T-cell (primary cell): ENCODE data around the gene CHTOP. TPM values are rescaled to one million over a fixed set of nuclear protein-coding genes. Genes with fewer than 3 reads are reported as not detected.

Experiments used
- ATAC-seq, 4 experiments: fragments of 200-7000 bp in 3 of 4; fragments of 150-1000 bp in 1 of 4; cut with Tn5 transposase; replicated peaks in 1 of 4; 1 replicate in 3 of 4; 2 replicates in 1 of 4; pipeline ENCODE4 v1.10.0; 2021; ENCODE audit warnings: moderate library complexity in 3 of 4, mild to moderate bottlenecking in 2 of 4, moderate number of reproducible peaks in 1 of 4
- CTCF ChIA-PET, 2 donors: fragments of 300-600 bp; sonication (Branson Sonifier 250); formaldehyde crosslinking; loops; one replicate each; lab custom pipeline; 2022; ENCODE audit warnings: antibody characterized with exemption in 2 of 2; lab: Charles Lee
- POLR2A ChIA-PET, 2 donors: fragments of 300-600 bp; sonication (Branson Sonifier 250); formaldehyde crosslinking; loops; one replicate each; lab custom pipeline; 2022; ENCODE audit warnings: antibody characterized with exemption in 2 of 2; lab: Charles Lee
- DNase-seq, 35 experiments: peaks; one replicate each; pipeline versions ENCODE4 v3.0.0 to v3.0.0-alpha.2; 2013 to 2023
- H3K27ac ChIP-seq: one replicate; pipeline ENCODE4 v1.5.1; 2013; ENCODE audit warnings: low read length
- H3K27me3 ChIP-seq, 2 experiments: replicated peaks in 1 of 2; 1 replicate in 1 of 2; 2 replicates in 1 of 2; pipeline versions ENCODE4 v1.6.1 to v1.7.0; 2013; ENCODE audit warnings: low read length in 1 of 2, mixed read lengths in 1 of 2; ENCODE audit not compliant: control insufficient read depth in 2 of 2, insufficient read depth in 2 of 2; ENCODE audit errors: extremely low read depth in 1 of 2
- H3K36me3 ChIP-seq, 2 donors: 1 replicate in 1 of 2; 2 replicates in 1 of 2; pipeline versions ENCODE4 v1.6.1 to v1.7.0; 2013; ENCODE audit warnings: low read length in 1 of 2; ENCODE audit not compliant: control insufficient read depth in 2 of 2, insufficient read depth in 1 of 2; ENCODE audit errors: extremely low read depth in 1 of 2
- H3K4me1 ChIP-seq, 2 experiments: 1 replicate in 1 of 2; 2 replicates in 1 of 2; pipeline versions ENCODE4 v1.6.1 to v1.7.0; 2013; ENCODE audit warnings: low read length in 2 of 2, mixed read lengths in 1 of 2; ENCODE audit not compliant: insufficient read depth in 2 of 2, control insufficient read depth in 1 of 2; ENCODE audit errors: extremely low read depth in 1 of 2
- H3K4me3 ChIP-seq, 2 donors: 1 replicate in 1 of 2; 2 replicates in 1 of 2; pipeline versions ENCODE4 v1.5.1 to v1.7.0; 2013; ENCODE audit warnings: mild to moderate bottlenecking in 2 of 2, low read length in 1 of 2, moderate library complexity in 1 of 2; ENCODE audit not compliant: control insufficient read depth in 1 of 2; ENCODE audit errors: extremely low read depth in 1 of 2
- H3K9me3 ChIP-seq: 2 replicates; pipeline ENCODE4 v1.7.0; 2013
- H3K27ac Mint-ChIP-seq, 2 donors: one replicate each; pipeline ENCODE4 v1.8.0; 2020 to 2021; ENCODE audit warnings: mild to moderate bottlenecking in 2 of 2, mixed read lengths in 2 of 2
- H3K27me3 Mint-ChIP-seq, 2 donors: one replicate each; pipeline ENCODE4 v1.8.0; 2021 to 2022; ENCODE audit warnings: mixed read lengths in 2 of 2
- H3K36me3 Mint-ChIP-seq: one replicate; pipeline ENCODE4 v1.8.0; 2021; ENCODE audit warnings: mixed read lengths
- H3K4me1 Mint-ChIP-seq, 3 donors: one replicate each; pipeline ENCODE4 v1.8.0; 2020 to 2022; ENCODE audit warnings: mixed read lengths in 3 of 3, mild to moderate bottlenecking in 1 of 3
- H3K4me3 Mint-ChIP-seq, 3 donors: one replicate each; pipeline ENCODE4 v1.8.0; 2020 to 2022; ENCODE audit warnings: mild to moderate bottlenecking in 3 of 3, mixed read lengths in 3 of 3, moderate library complexity in 3 of 3
- H3K9me3 Mint-ChIP-seq, 3 donors: one replicate each; pipeline ENCODE4 v1.8.0; 2020 to 2022; ENCODE audit warnings: mixed read lengths in 3 of 3
- WGBS: methylation state at CpG from one replicate; pipeline ENCODE4 v1.1.5; 2013; ENCODE audit warnings: missing lambda C conversion rate; ENCODE audit not compliant: insufficient coverage; 5-methylcytosine and 5-hydroxymethylcytosine counted together
- total RNA-seq, 35 experiments: library from RNA in 6 of 35; stranded (reverse) in 6 of 35; fragments of 120-200 nt in 1 of 35; gene quantifications; one replicate each; pipeline versions ENCODE4 v1.2.1 to v1.2.4 and lab custom pipeline; 2013 to 2026

The CHTOP gene
- total RNA-seq, 5 donors from 2014 or later (not counting 1 experiment from before 2014, with no cell fraction given) = 76.7 to 131 (median 130) TPM

DNA sequence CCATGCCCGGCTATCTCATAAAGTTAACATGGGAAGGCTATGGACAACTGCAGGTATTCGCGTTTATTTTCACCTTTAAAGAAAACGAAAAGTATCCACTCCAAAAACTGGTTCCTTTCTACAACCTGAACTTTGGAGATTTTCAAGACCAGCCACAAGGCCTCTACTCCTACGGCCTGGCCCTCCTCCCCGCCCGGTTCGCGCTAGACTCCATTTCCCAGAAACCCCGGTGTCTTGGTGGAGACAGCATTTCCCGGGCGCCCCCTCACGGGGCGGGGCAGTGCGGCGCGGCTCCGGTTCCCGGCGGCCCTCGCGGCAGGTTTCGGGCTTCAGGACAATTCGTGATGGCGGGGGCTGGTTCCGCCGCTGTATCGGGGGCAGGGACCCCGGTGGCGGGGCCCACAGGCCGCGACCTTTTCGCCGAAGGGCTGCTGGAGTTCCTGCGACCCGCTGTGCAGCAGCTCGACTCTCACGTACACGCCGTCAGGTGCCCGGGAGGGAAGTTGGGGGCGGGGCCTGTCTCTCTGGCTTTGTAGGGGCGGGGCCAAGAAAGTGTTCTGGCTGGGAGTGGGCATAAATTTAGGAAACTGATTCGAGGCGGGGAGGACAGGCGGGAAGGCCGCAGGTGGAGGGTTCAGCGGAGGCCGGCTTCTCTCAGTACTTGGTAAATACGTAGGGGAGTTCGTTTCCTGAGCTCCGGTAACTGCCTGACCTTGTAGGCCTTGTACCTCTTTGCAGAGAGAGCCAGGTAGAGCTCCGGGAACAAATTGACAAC lies 24.7 kb downstream of the CHTOP start, which contains the start of gene SNAPIN:
SNAPIN (plus strand) TSS at position 304 of the 775 bp plus-strand sequence; CDS start at position 345, 41 bp downstream.
- WGBS = under 1% methylated on average over 49 of the region's 53 CpGs
- Histone ChIP-seq H3K27ac (peak within 1 kb of the TSS; percentile 61), H3K4me1 (peaks cover 5 to 22% of the 10 kb centered on the region in 2 experiments), H3K9me3 (no peaks in the 10 kb centered on the region), H3K36me3 (peaks cover 14 to 31% of the 10 kb centered on the region in 2 donors), H3K27me3 (no peaks in the 10 kb centered on the region), H3K4me3 (peak within 1 kb of the TSS; percentile 79 to 80)
- peak; percentile 95 to 99 (median 98) for ATAC-seq
- peak within 1 kb of the TSS; percentile 93 to 94 for H3K27ac Mint-ChIP-seq
- CTCF ChIA-PET = interaction anchor here in 1 of 2 donors (2.1 kb wide), 1 partner anchor 25 kb away, joined by 6 read pairs; the partner anchor contains the start of gene CHTOP
- H3K4me3 Mint-ChIP-seq = peak within 1 kb of the TSS; percentile 92 to 94 (median 94)
- peak; percentile 73 to 93 (median 84) for DNase-seq
- H3K4me1 Mint-ChIP-seq = peaks cover 16 to 18% (median 17%) of the 10 kb centered on the region in 3 donors
- H3K27me3 Mint-ChIP-seq = no peaks in the 10 kb centered on the region
- POLR2A ChIA-PET = interaction anchor here in 1 of 2 donors (0.5 to 2.1 kb wide), 2 partner anchors 24 to 69 kb away, joined by 4 to 9 read pairs; partner anchors contain the start of genes CHTOP and INTS3
- H3K9me3 Mint-ChIP-seq = no peaks in the 10 kb centered on the region
- H3K36me3 Mint-ChIP-seq = peaks cover 15% of the 10 kb centered on the region

DNA sequence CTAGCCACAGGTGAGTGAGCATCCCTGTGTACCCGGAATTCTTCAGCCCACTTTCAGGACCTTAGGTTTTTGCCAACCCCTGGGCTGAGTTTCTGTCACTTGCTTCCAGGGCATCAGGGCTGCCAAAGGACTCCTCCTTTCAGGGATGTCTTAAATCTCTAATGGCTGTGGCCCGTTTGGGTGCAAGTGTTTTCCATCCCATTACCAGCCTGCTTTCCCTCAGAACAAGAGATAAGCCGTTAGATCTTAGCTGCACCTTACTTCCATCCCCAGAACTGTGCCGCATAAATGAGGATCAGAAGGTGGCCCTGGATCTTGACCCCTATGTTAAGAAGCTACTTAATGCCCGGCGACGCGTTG lies 25.3 kb downstream of the CHTOP start:
- Mint-ChIP-seq H3K27me3 (no peaks in the 10 kb centered on the region), H3K36me3 (peaks cover 19% of the 10 kb centered on the region), H3K4me1 (peaks cover 16 to 18% (median 17%) of the 10 kb centered on the region in 3 donors), H3K27ac (peak overlapping the region; percentile 93 to 94), H3K4me3 (peak overlapping the region; percentile 92 to 94 (median 94)), H3K9me3 (no peaks in the 10 kb centered on the region)
- DNase-seq (no peak), ATAC-seq (no peak)
- WGBS = 0% methylated on average over 3 of the region's 8 CpGs
- peak overlapping the region; percentile 61 for H3K27ac ChIP-seq
- ChIA-PET CTCF (interaction anchor here in 1 of 2 donors (2.1 kb wide), 1 partner anchor 25 kb away, joined by 6 read pairs; the partner anchor contains the start of gene CHTOP), POLR2A (interaction anchor here (1.1 to 2.1 kb wide), 2 partner anchors 11 to 25 kb away, joined by 3 to 9 read pairs; partner anchors contain the start of gene CHTOP (in 1 of the 2))
- no peaks in the 10 kb centered on the region for H3K9me3 ChIP-seq
- peaks cover 14 to 36% of the 10 kb centered on the region in 2 donors for H3K36me3 ChIP-seq
- H3K4me1 ChIP-seq = peaks cover 5 to 22% of the 10 kb centered on the region in 2 experiments
- no peaks in the 10 kb centered on the region for H3K27me3 ChIP-seq
- peak overlapping the region; percentile 79 to 80 for H3K4me3 ChIP-seq

DNA sequence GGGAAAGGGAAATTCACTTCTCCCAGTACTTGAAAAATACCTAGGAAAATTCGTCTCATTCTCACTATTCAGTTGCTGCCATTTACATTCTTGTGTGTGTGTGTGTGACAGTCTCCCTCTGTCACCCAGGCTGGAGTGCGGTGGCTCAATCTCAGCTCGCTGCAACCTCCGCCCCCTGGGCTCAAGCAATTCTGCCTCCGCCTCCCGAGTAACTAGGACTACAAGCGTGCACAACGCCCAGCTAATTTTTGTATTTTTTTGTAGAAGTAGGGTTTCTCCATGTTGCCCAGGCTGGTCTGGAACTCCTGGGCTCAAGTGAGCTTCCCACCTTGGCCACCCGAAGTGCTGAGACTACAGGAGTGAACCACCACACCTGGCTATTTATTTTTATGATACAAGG lies 25.8 kb downstream of the CHTOP start:
- no peak overlapping the region for H3K4me3 ChIP-seq
- H3K9me3 Mint-ChIP-seq = no peaks in the 10 kb centered on the region
- peaks cover 17 to 41% of the 10 kb centered on the region in 2 donors for H3K36me3 ChIP-seq
- peak overlapping the region; percentile 93 to 94 for H3K27ac Mint-ChIP-seq
- no peak overlapping the region for H3K27ac ChIP-seq
- H3K4me3 Mint-ChIP-seq = peak overlapping the region; percentile 92 to 94 (median 94)
- WGBS = no CpG with 5 or more reads among the region's 9 CpGs
- no peaks in the 10 kb centered on the region for H3K27me3 Mint-ChIP-seq
- peaks cover 16 to 18% (median 17%) of the 10 kb centered on the region in 3 donors for H3K4me1 Mint-ChIP-seq
- peaks cover 22% of the 10 kb centered on the region for H3K36me3 Mint-ChIP-seq
- no peak for DNase-seq
- no peak for ATAC-seq
- CTCF ChIA-PET = interaction anchor here in 1 of 2 donors (2.1 kb wide), 1 partner anchor 26 kb away, joined by 6 read pairs; the partner anchor contains the start of gene CHTOP
- no peaks in the 10 kb centered on the region for H3K9me3 ChIP-seq
- POLR2A ChIA-PET = interaction anchor here (1.1 to 2.1 kb wide), 2 partner anchors 11 to 25 kb away, joined by 3 to 9 read pairs; partner anchors contain the start of gene CHTOP (in 1 of the 2)
- peaks cover 5 to 22% of the 10 kb centered on the region in 2 experiments for H3K4me1 ChIP-seq
- no peaks in the 10 kb centered on the region for H3K27me3 ChIP-seq

DNA sequence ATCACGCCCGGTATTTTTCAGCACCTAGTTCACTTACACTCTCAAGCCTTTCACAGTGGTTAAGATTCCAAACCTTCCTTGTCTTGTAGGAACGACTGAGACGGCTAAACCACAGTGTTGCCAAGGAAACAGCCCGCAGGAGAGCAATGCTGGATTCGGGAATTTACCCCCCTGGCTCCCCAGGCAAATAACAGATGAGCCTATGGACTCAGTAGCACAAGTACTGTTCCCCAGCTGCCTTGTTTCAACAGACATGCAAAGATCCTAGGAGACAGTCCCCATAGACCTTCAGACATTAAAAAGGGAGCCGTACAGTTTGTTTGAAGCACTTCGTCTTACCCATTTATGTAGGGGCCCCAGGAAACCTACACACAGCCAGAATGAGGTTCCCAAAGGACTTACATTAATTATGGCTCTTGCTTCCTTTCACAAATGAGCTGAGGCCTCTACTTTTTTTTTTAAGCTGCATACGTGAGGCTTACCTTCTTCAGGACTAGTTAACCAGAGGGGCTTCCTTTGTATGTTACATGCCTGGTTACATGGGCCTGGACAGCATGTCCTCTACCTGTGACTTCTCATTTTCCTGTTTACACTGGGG lies 27.3 kb downstream of the CHTOP start:
- no peaks in the 10 kb centered on the region for H3K9me3 ChIP-seq
- Mint-ChIP-seq H3K27ac (no peak overlapping the region), H3K36me3 (peaks cover 35% of the 10 kb centered on the region), H3K9me3 (no peaks in the 10 kb centered on the region), H3K4me3 (peak overlapping the region in 2 of 3 donors; percentile 27 to 31), H3K4me1 (peaks cover 16 to 18% (median 18%) of the 10 kb centered on the region in 3 donors), H3K27me3 (no peaks in the 10 kb centered on the region)
- POLR2A ChIA-PET = no interaction called here
- H3K36me3 ChIP-seq = peaks cover 23 to 57% of the 10 kb centered on the region in 2 donors
- ATAC-seq (no peak), DNase-seq (no peak)
- H3K4me1 ChIP-seq = peaks cover 5 to 22% of the 10 kb centered on the region in 2 experiments
- H3K27ac ChIP-seq = no peak overlapping the region
- no peaks in the 10 kb centered on the region for H3K27me3 ChIP-seq
- H3K4me3 ChIP-seq = no peak overlapping the region
- CTCF ChIA-PET = no interaction called here
- 76% methylated on average over 6 of the region's 9 CpGs for WGBS

- peaks cover 16 to 18% (median 18%) of the 10 kb centered on the region in 3 donors for H3K4me1 Mint-ChIP-seq
- H3K36me3 Mint-ChIP-seq = peaks cover 40% of the 10 kb centered on the region
- DNase-seq (no peak), ATAC-seq (no peak)
- Histone ChIP-seq H3K4me3 (no peak overlapping the region), H3K27me3 (no peaks in the 10 kb centered on the region), H3K27ac (no peak overlapping the region), H3K36me3 (peaks cover 28 to 67% of the 10 kb centered on the region in 2 donors), H3K4me1 (peaks cover 5 to 22% of the 10 kb centered on the region in 2 experiments), H3K9me3 (no peaks in the 10 kb centered on the region)
- H3K4me3 Mint-ChIP-seq = no peak overlapping the region
- no peak overlapping the region for H3K27ac Mint-ChIP-seq
- no peaks in the 10 kb centered on the region for H3K9me3 Mint-ChIP-seq
- no peaks in the 10 kb centered on the region for H3K27me3 Mint-ChIP-seq
- no CpG with 5 or more reads among the region's 2 CpGs for WGBS
- ChIA-PET POLR2A (no interaction called here), CTCF (interaction anchor here in 1 of 2 donors (0.8 kb wide), 1 partner anchor 29 kb away, joined by 3 read pairs; no protein-coding TSS in a partner anchor)
Measured at GRCh38 chr1:153662269-153662668, 28.4 kb downstream of the CHTOP start.

GRCh38 chr1:153663211-153663610 lies 29.3 kb downstream of the CHTOP start:
- ATAC-seq = no peak
- H3K27ac ChIP-seq = no peak overlapping the region
- CTCF ChIA-PET = interaction anchor here in 1 of 2 donors (0.6 kb wide), 1 partner anchor 9 kb away, joined by 6 read pairs; no protein-coding TSS in a partner anchor
- Mint-ChIP-seq H3K9me3 (no peaks in the 10 kb centered on the region), H3K4me3 (no peak overlapping the region), H3K27ac (no peak overlapping the region), H3K36me3 (peaks cover 50% of the 10 kb centered on the region), H3K4me1 (peaks cover 24 to 26% (median 25%) of the 10 kb centered on the region in 3 donors), H3K27me3 (no peaks in the 10 kb centered on the region)
- no peaks in the 10 kb centered on the region for H3K9me3 ChIP-seq
- peaks cover 8 to 17% of the 10 kb centered on the region in 2 experiments for H3K4me1 ChIP-seq
- POLR2A ChIA-PET = no interaction called here
- no peaks in the 10 kb centered on the region for H3K27me3 ChIP-seq
- no peak for DNase-seq
- no peak overlapping the region for H3K4me3 ChIP-seq
- 69% methylated on average over 2 of the region's 5 CpGs for WGBS
- peaks cover 34 to 77% of the 10 kb centered on the region in 2 donors for H3K36me3 ChIP-seq
